ENCODE results near the gene NRP2.

NRP2 gene

GRCh38 chr2:205781244-205781931 is 99.1 kb downstream of the NRP2 start:
- no peak for DNase-seq

- DNase-seq, result no peak
Measured at GRCh38 chr2:205782941-205783340, 100.6 kb downstream of the NRP2 start.

- no peak for DNase-seq
Measured at GRCh38 chr2:205783872-205784499, 101.7 kb downstream of the NRP2 start.

GRCh38 chr2:205785507-205786260 is 103.4 kb downstream of the NRP2 start:
- no peak for DNase-seq

GRCh38 chr2:205786976-205787375 is 104.7 kb downstream of the NRP2 start:
- DNase-seq, result peak; percentile 44

GRCh38 chr2:205787761-205788160 is 105.5 kb downstream of the NRP2 start:
- no peak for DNase-seq

- no peak for DNase-seq
Measured at GRCh38 chr2:205789906-205790305, 107.6 kb downstream of the NRP2 start.

GRCh38 chr2:205792908-205793307 is 110.6 kb downstream of the NRP2 start:
- no peak for DNase-seq

- no peak for DNase-seq
Measured at GRCh38 chr2:205796805-205797313, 114.6 kb downstream of the NRP2 start.

- no peak for DNase-seq
Measured at GRCh38 chr2:205797866-205798265, 115.6 kb downstream of the NRP2 start.

- no peak for DNase-seq
Measured at GRCh38 chr2:205800224-205800623, 117.9 kb downstream of the NRP2 start.

- DNase-seq, result peak; percentile 28
Measured at GRCh38 chr2:205800773-205801172, 118.5 kb downstream of the NRP2 start.

- DNase-seq, result no peak
Measured at GRCh38 chr2:205802065-205802464, 119.8 kb downstream of the NRP2 start.

- no peak for DNase-seq
Measured at GRCh38 chr2:205802941-205803340, 120.6 kb downstream of the NRP2 start.

- no peak for DNase-seq
Measured at GRCh38 chr2:205803500-205803899, 121.2 kb downstream of the NRP2 start.

GRCh38 chr2:205805136-205805535 is 122.8 kb downstream of the NRP2 start:
- DNase-seq, result no peak

- peak; percentile 19 for DNase-seq
Measured at GRCh38 chr2:205806143-205806905, 124.0 kb downstream of the NRP2 start.

GRCh38 chr2:205807229-205807628 is 124.9 kb downstream of the NRP2 start:
- DNase-seq, result no peak

GRCh38 chr2:205807758-205808157 is 125.5 kb downstream of the NRP2 start:
- DNase-seq, result no peak

- no peak for DNase-seq
Measured at GRCh38 chr2:205808486-205809121, 126.3 kb downstream of the NRP2 start.

GRCh38 chr2:205811387-205811786 is 129.1 kb downstream of the NRP2 start:
- no peak for DNase-seq

- DNase-seq, result no peak
Measured at GRCh38 chr2:205814039-205814364, 131.7 kb downstream of the NRP2 start.

- no peak for DNase-seq
Measured at GRCh38 chr2:205815673-205816072, 133.4 kb downstream of the NRP2 start.

Measured in NCI-H510A treated with DMSO at 0.1 percent for 48 hours (cell line).